GM12873 (cell line): ENCODE data around the gene SDK1.

Experiments
- TF ChIP-seq, protein P1 (sequence below): IDR thresholded peaks from 2 replicates; pipeline ENCODE4 v1.5.1; 2012; ENCODE audit warnings: low read depth, mild to moderate bottlenecking, moderate library complexity, low read length, control low read depth; ENCODE audit not compliant: insufficient read depth; ENCODE audit errors: missing control alignments

Gene SDK1

DNA sequence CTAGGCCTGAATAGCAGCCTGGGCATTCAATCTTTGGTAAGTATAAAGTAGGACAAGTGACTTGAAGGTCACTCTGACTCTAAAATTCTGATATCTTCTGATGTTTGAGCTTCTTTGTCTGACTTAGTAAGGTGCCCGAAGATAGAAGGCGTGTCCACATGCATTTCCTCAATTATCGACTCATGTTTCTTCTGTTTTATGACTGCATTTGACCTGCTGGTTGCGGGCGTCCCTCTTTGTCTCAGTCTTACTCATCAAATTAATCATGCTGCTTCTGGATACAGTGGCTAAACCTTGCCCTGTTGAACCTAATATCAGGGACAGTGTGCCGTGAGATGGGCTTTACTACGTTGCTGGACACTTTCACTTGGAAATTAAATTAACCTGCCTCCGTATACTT, 534.1 kb downstream of the SDK1 start:
- TF ChIP-seq, protein P1, sequence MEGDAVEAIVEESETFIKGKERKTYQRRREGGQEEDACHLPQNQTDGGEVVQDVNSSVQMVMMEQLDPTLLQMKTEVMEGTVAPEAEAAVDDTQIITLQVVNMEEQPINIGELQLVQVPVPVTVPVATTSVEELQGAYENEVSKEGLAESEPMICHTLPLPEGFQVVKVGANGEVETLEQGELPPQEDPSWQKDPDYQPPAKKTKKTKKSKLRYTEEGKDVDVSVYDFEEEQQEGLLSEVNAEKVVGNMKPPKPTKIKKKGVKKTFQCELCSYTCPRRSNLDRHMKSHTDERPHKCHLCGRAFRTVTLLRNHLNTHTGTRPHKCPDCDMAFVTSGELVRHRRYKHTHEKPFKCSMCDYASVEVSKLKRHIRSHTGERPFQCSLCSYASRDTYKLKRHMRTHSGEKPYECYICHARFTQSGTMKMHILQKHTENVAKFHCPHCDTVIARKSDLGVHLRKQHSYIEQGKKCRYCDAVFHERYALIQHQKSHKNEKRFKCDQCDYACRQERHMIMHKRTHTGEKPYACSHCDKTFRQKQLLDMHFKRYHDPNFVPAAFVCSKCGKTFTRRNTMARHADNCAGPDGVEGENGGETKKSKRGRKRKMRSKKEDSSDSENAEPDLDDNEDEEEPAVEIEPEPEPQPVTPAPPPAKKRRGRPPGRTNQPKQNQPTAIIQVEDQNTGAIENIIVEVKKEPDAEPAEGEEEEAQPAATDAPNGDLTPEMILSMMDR, result no peak

DNA sequence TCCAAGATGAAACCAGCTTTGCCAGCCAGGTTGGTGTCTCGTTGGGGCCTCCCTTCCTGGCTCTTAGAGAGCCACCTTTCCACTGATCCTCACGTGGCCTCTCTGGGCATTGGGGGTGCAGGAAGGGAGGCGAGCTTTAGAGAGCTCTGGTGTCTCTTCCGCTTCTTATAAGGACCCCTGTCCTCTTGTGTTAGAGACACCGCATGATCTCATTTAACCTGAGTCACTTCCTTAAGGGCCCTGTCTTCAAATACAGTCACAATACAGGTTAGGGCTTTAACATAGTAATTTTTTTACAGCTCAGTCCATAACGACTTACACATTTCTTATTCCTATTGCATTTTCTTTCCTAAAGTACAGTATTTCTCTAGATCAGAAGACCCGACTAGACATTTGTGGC, 535.8 kb downstream of the SDK1 start:
- TF ChIP-seq, protein P1, result no peak

DNA sequence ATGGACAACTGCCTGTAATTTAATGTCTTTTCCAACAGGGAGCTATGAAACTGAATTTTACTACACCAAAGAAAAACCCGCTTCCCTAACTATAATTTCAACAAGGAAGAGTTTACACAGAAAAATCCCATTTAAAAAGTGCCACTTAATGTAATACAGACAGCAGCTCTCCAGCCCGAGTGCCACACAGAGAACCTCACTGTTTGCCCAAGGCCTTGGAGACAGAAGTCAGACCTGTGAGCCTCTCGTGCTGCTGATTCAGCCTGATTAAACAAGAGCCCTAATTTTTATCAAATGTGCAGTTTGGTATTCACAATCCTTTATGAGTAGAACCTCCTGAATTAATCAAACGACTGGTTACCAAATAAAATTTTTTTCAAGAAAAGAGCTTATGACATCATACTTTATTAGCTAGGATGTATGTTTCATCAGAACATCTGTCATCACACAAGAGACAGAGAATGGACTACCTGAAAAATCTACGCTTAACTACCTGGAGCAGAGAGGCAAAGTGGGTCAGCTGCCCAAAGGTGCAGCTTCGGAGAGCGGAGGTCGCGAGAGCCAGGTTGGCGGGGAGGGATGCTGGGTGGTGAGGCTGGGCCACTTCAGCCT, 543.6 kb downstream of the SDK1 start:
- TF ChIP-seq, protein P1, result no peak

DNA sequence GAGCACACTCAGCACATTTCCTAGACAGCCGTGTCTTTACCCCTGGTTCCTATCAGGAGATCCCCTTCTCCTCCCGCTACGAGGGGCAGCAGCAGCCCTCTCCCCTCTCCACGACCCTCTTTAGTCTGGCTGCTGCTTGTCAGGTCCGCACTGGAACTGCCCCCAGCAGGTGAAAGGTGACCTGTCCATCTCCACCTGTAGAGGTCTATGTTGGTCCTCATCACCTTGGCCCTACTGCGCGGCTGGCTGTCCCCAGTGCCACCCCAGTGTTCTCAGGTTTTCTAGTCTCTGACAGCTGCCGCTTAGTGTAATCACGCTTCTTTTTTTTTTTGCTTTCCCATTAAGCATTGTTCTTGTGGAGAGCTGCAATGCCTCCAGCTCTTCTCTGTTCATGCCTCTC, 545.7 kb downstream of the SDK1 start:
- TF ChIP-seq, protein P1, result no peak

DNA sequence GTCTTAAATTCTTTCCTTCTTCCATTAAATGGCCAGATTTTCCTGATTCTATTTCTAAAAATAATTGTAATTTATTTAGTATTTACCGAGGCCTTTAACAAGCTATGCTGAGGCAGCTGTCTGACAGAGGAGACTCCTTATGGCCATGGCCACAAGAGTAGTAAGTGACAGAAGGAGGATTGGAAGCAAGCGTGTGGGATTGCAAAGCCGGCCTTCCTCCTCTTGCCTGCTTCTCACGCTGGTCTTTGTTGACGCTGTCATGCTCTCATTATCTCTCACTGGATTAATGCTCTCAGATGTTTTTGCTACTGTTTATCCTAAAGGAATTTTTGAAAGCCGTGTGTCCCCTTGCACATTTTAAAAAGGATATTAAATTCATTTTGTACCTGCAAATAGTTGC, 546.3 kb downstream of the SDK1 start:
- TF ChIP-seq, protein P1, result no peak

DNA sequence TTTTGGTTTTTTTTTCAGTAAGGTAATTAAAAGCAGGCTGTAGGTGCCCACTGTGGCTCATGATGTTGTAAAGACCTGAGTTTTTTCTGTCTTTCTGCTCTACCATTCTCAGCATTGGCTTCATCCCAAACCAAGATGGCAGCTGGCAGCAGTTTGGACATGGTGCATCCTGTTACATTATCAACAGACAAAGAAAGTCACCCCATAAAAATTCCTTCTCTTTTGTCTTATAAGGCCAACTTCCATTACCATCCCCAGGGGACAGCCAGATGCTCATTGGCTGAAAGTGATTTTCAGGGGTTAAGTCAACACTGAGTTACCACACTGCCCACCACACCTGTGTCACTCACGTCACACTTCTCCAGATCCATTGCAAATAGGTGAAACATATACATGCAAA, 558.4 kb downstream of the SDK1 start:
- TF ChIP-seq, protein P1, result no peak

DNA sequence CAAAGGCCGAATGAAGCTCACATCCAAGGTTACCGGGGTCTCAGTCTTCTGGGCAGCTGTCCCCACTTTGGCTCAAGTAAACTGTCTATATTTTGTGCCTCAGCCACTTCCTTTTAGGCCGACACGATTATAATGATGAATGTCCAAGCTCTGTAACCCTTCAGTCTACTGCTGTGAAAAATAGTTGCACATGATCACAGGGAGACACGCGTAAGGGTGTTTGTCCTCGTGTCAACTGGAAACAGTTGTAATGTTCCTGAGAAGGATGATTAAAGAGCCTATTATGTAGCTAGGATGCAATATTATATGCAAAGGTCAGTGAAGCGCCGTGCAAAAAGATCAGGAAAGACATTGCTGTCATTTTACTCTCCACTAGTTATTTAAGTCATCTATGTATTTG, 559.9 kb downstream of the SDK1 start:
- TF ChIP-seq, protein P1, result no peak
